Osteoblast (primary cell): ENCODE data around the gene MTARC1. TPM values are rescaled to one million over a fixed set of nuclear protein-coding genes. Genes with fewer than 3 reads are reported as not detected.

Source experiments
- DNase-seq: peaks from one replicate; pipeline ENCODE4 v3.0.0; 2011; ENCODE audit warnings: low spot score, mixed read lengths; ENCODE audit not compliant: insufficient read length; ENCODE audit errors: missing footprints
- H2AFZ ChIP-seq: 2 replicates; pipeline ENCODE4 v1.6.0; 2011; ENCODE audit warnings: mild to moderate bottlenecking, low read length
- H3K27ac ChIP-seq: 2 replicates; pipeline ENCODE4 v1.5.1; 2011; ENCODE audit warnings: mild to moderate bottlenecking, low read depth, low read length, moderate library complexity
- H3K27me3 ChIP-seq: 2 replicates; pipeline ENCODE4 v1.6.0; 2012; ENCODE audit warnings: mild to moderate bottlenecking, control low read depth, inconsistent platforms, low read length, moderate library complexity; ENCODE audit not compliant: insufficient read depth
- H3K36me3 ChIP-seq: 2 replicates; pipeline ENCODE4 v1.5.1; 2011; ENCODE audit warnings: mild to moderate bottlenecking, low read length, control low read depth, moderate library complexity; ENCODE audit not compliant: insufficient read depth
- H3K4me1 ChIP-seq: 2 replicates; pipeline ENCODE4 v1.5.1; 2011; ENCODE audit warnings: mild to moderate bottlenecking, low read length, control low read depth, moderate library complexity; ENCODE audit not compliant: insufficient read depth
- H3K4me2 ChIP-seq: 2 replicates; pipeline ENCODE4 v1.6.0; 2011; ENCODE audit warnings: mild to moderate bottlenecking, low read length; ENCODE audit not compliant: insufficient read depth
- H3K4me3 ChIP-seq: fragments of 200-600 bp; sonication (generic); 3 replicates; pipeline ENCODE4 v1.5.1; 2012; ENCODE audit warnings: mild to moderate bottlenecking, low read length, inconsistent platforms; ENCODE audit not compliant: insufficient read depth
- H3K79me2 ChIP-seq: 2 replicates; pipeline ENCODE4 v1.6.0; 2012; ENCODE audit warnings: mild to moderate bottlenecking, low read length, control low read depth, inconsistent platforms; ENCODE audit not compliant: insufficient read depth
- H3K9me3 ChIP-seq: 2 replicates; pipeline ENCODE4 v1.5.1; 2011; ENCODE audit warnings: low read depth, low read length, control low read depth
- H4K20me1 ChIP-seq: 2 replicates; pipeline ENCODE4 v1.6.0; 2012; ENCODE audit warnings: mild to moderate bottlenecking, low read length, control low read depth; ENCODE audit not compliant: insufficient read depth
- CTCF ChIP-seq: IDR thresholded peaks from 2 replicates; pipeline ENCODE4 v1.5.1; 2011; ENCODE audit warnings: mild to moderate bottlenecking, low read depth, low read length, moderate library complexity; ENCODE audit errors: extremely low read depth
- total RNA-seq: library from RNA; depleted of rRNA; stranded (reverse); fragments of >200 nt; gene quantifications from 2 replicates; pipeline ENCODE4 v1.2.3, GENCODE V29; 2012

The MTARC1 gene
- total RNA-seq, 1 donor: 2.9 TPM

DNA sequence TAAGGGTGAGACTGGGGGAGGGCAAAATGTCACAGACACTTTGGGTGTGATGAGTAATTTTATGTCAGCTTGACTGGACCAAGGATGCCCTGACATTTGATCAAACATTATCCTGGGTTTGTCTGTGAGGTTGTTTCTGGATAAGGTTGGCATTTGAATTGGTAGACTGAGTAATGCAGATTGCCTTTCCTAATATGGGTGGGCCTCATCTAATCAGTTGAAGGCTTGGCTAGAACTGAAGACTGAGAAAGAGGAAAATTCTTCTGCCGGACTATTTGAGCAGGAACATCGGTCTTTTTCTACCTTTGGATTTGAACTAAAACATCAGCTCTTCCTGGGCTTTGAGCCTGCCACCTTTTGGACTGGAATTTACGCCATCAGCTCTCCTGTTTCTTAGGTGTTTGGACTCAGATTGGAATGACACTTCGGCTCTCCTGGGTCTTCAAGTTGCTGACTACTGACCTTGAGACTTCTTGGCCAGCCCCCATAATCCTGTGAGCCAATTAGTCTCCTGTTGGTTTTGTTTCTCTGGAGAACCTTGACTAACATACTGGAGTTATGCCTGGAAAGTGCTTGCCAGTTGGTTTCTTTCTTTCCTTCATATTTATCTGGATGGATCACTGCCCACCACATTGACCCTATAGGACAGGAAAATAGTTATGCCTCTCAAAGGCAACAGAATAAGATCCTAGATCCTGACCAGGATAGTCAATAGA, 47.6 kb downstream of the MTARC1 start:
- Histone ChIP-seq H3K4me1 (peaks cover 8% of the 10 kb centered on the region), H3K36me3 (no peaks in the 10 kb centered on the region), H3K27ac (no peak overlapping the region), H3K9me3 (no peaks in the 10 kb centered on the region), H3K4me3 (no peak overlapping the region), H2AFZ (no peak overlapping the region), H3K27me3 (no peaks in the 10 kb centered on the region), H4K20me1 (no peaks in the 10 kb centered on the region), H3K79me2 (no peaks in the 10 kb centered on the region), H3K4me2 (no peak overlapping the region)
- DNase-seq: no peak
- no peak for TF ChIP-seq CTCF

Other genes starting within 250 kb of the MTARC1 start
- 0.29 and 0.36 TPM in 2 replicates for gene C1orf115, start 96.5 kb upstream of the MTARC1 start, total RNA-seq
- gene MTARC2, start 38.6 kb upstream of the MTARC1 start, total RNA-seq: 7.7 and 9.4 TPM in 2 replicates
- gene HLX, start 92.5 kb downstream of the MTARC1 start, total RNA-seq: 7.4 and 9.0 TPM in 2 replicates